Occipital lobe (tissue), 2 donors: Measurements from ENCODE around the gene GNG2. TPM values are rescaled to one million over a fixed set of nuclear protein-coding genes. Genes with fewer than 3 reads are reported as not detected.

Experiments
- DNase-seq: peaks from one replicate; lab custom pipeline; 2025; lab: John Stamatoyannopoulos, UW
- total RNA-seq: library from RNA; depleted of rRNA; stranded (reverse); fragments of >200 nt; gene quantifications from one replicate; pipeline ENCODE4 v1.2.3, GENCODE V29; 2014

Gene GNG2
- total RNA-seq, 1 donor from 2014 or later = 317 TPM

DNA sequence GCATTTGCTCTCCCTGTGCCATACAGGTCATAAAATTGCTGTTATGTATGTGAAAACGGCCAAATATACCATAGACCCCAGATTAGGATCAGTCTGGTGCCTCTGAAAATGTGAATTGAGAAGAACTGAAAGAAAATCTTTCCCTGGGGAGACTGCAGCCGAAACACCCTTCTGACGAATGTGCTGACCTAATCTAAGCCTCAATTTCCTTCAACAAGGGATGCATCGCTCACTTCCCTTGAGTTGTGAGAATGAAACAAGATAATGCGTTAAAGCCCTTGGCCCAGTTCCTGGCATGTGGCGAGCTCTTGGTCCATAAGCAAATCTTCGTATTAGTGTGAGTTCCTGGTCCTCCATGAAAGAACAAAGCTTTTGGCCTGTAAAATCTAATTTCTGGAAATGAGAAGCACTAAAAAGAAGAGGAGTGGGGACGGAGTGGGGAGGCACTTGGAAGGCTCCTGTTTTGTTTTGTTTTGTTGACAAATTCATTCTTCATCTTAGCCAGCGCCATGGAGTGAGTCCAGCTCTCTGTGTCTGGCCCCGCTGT lies 79.4 kb downstream of the GNG2 start:
- DNase-seq = no peak

DNA sequence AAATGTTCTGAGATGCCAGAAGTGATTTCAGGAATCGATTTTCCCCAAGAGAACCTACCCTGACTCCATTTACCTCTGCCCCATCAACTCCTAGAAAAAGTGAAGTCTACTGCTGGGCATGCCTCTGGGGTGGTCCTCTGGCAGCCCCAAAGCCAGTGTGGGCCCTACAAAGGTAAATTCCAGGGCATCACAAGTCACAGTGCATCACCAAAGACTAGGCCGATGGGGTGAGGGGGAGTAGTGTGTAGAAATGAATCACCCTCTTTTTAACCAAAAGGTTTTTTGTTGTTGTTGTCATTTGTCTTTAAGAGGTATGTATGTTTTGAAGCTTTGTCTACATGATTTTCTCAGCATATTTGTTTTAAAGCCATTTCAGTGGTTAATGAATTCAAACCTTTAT lies 82.6 kb downstream of the GNG2 start:
- no peak for DNase-seq

DNA sequence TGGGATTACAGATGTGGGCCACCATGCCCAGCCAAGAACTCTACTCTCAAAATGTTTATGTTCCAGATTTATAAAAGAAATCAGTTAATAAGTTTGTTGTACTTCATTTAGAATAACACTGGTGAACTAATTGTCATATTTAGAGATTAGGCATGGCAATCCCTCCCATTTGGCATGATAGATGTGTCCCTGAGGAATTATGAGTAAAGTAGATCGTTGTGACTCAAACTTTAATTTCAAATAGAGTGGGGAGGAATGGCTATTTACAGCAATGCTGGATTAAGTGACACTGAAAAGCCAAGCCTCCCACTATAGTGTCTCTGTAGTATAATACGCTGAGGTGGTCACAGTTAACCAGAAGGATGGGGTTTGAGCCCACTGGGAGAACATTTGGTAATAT lies 89.6 kb downstream of the GNG2 start:
- DNase-seq = no peak

DNA sequence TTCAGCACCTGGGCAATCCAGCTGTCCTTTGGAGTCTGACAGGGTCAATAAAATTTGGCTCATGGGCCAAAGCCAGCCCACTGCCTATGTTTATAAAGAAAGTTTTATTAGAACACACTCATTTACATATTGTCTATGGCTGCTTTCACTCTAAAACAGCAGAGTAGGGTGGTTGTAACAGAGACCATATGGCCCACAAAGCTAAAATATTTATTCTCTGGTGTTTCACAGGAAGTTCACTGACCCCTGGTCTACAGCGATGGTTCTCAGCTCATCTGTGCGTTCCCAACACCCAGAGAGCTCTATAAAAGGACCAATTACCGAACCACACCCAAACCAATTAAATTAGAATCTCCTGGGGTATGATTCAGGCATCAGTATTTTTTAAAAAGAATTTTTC lies 91.2 kb downstream of the GNG2 start:
- DNase-seq = no peak

DNA sequence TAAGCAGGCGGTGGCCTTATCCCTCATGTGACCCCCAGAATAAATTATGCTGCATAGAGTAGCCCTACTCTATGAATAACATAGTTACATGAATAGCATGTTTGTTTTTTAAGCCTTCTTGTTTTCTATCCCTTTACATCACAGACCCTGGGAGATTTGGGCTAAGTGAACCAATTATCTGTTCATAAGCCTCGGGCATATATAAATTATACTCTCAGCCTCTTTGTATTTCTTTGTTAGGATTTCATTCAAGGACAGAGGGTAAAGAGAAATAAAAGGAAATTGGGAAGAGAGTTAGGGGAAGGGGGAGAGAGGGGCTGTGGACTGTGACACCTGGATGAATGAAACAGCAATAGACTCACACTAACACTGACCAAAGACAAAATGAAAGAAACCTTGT lies 93.6 kb downstream of the GNG2 start:
- DNase-seq = no peak

DNA sequence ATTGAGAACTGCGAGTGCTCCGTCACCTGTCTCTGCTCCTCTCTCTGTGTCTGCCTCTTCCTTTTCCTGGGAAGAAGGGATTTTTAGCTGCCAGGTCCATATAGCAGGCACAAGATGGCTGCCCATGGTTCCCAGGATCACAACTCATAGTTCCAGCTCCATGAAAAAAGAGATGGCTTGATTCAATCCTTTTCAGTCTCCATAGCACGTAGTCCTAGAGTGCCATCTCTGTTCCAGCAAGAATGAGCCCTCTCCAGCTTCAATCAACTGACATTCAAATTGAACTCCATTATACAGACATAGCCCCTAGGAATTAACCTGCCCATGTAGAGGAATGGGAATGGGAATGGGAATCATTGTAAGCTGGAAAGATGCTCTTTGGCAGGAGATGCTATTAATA lies 94.2 kb downstream of the GNG2 start:
- no peak for DNase-seq

DNA sequence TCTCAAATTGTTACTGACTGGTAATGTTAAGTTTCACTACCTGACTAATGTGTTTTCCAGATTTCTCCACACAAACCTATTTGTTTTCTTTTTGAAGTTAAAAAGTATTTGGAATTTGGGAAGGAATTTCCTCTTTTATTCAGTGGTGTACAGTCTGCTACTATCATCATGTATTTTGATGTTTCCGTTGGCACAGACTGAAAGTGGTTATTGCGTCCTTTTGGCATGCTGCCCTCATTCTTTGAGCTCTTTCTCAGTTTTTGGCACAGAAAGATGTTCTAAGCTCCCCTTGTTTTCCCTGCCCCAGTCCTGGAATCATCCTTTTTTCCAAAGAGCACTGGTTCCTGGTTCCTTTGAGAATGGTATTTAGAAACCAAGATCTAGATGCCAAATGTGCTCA lies 97.5 kb downstream of the GNG2 start:
- DNase-seq = no peak

DNA sequence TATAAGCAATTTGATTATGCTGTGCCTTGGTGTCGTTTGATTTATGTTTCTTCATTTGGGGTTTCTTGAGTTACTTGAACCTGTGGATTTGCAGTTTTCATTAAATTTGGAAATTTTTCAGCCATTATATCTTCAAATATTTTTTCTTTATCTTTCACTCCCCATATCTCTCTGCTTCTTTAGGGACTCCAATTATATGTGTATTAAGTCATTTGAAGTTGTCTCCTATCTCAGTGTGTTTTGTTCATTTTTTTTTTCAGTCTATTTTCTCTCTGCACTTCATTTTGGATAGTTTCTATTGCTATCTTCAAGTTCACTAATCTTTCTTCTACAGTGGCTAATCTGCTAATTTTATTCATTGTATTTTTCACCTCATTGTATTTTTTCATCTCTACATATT lies 99.5 kb downstream of the GNG2 start:
- no peak for DNase-seq

DNA sequence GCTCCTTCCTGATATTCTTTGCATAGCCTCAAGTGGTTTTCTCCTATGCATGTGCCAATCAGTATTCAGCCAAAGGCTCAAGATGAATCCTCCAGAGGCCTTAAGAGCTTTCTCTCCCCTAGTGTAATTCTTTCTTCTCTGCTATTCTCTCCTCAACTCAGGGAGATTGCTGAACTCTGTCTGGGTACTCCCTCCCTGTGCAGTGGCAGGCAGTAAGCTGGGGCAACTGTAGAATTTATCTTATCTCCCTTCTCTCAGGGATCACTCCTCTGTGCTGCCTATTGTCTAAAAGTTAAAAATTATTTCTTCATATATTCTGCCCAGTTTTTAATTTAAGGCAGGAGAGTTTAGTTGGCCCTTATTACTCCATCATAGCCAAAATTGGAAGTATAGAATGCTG lies 100.5 kb downstream of the GNG2 start:
- no peak for DNase-seq

DNA sequence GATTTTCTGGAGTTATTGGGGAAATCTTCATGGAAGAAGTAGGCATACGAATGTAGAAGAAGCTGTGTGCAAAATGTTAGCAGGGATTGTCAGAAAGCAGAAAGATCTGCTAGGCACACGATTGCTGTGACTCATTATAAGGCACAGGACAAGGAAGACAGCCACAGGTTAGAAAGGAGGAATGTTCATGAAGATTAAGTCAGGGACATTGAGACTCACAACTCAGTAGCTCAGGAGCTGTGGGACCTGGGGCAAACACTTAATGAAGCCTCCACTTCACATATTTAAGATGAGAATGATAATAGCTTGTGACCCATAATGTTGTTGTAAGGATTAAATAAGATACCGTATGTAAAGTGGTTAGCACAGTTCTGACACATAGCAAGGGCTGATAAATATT lies 102.3 kb downstream of the GNG2 start:
- no peak for DNase-seq

DNA sequence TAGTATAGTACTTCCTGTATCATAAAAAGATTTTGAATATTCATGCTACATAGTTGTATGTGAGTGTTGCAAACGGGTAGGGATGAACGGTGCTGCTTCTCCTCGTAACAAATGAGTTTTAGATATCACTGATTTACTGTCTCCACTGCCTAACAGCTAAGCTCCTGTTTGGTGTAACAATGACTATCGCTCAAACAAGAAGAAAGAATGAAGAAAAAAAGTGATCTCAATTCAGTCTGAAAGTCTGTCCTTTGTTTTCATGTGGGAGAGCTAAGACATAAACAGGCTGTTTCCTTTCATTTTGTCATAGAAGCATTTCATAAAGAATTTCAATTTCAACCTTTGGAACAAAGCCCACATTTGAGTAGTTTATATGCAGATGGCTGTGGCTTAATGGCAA lies 102.9 kb downstream of the GNG2 start:
- DNase-seq = no peak

DNA sequence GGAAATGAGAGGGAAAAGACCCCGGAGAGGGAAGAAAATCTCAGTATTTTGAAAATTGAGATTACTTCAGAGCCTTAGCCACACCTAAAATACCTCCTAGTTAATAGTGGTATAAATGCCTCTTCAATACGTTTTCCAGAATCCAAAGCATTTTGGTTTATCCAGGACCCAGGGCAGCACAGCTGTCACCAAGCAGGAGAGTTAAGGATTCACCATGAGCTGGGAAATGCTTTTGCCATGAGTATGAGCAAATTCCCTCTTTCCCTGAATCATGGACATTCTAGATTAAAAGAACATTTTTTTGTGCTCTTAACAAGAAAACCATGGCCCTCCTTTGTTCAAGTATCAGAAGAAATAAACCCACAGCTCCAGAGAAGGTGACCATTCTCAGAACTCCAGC lies 107.1 kb downstream of the GNG2 start:
- DNase-seq = no peak

DNA sequence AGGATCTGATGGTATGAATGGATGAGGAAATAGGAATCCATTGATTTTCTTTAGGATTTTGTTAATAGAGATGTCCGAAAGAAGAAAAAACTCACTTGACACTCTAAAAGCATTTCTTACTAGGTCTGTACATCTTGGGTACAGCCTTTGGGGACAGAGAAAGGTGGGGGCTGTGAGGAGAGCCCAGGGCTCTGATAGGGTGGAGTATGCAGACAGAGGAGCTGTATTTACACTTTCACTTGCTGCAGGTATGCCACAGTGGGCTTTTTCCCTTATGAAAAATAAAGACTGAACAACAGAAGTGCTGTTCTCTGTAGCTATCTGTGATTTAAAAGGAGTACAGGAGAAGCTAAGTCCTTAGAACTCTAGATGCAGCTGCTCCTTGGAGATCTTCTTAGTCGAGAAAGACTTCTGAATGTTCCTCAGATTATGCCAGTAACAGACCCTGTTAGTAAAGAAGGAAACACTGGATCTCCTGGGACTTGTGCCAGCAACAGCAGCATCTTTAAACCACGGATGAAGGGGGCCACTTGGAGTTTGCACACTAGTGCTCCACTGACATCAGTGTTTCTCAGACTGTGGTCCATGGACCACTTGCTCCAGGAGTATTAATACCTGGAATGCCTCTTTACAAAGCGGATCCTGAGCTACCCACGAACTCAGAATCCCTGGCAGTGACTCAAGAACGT lies 109.6 kb downstream of the GNG2 start:
- no peak for DNase-seq

DNA sequence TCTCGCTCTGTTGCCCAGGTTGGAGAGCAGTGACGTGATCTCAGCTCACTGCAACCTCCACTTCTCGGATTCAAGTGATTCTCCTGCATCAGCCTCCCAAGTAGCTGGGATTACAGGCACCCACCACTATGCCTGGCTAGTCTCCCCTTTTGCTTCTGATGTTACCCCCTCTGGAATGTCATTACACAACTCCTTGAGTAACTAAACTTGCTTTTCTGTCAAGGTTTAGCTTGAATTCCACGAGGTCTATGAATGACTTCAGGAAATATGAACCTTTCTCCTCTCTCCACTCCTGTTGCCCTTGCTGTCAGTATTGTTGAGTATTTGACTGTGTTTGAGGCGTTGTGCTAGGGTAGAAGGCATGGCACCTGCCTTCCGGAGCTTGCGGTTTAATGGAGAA lies 112.2 kb downstream of the GNG2 start:
- DNase-seq = no peak

DNA sequence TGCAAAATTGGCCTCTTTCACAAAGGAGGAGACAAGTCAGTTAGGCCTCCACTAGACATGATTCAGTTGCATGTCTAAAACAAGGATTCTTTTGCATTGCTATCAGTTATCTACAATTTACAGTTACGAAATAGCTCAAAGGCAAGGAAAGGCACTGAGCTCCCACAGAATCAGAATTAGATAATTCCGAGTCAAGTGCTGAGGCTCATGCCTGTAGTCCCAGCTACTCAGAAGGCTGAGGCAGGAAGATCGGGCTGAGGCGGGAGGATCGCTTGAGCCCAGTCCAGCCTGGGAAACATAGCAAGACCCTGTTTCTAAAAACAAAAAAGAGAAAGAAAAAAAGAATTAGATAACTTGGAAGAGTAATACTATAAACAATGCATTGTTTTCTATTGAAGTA lies 116.7 kb downstream of the GNG2 start:
- DNase-seq = no peak

DNA sequence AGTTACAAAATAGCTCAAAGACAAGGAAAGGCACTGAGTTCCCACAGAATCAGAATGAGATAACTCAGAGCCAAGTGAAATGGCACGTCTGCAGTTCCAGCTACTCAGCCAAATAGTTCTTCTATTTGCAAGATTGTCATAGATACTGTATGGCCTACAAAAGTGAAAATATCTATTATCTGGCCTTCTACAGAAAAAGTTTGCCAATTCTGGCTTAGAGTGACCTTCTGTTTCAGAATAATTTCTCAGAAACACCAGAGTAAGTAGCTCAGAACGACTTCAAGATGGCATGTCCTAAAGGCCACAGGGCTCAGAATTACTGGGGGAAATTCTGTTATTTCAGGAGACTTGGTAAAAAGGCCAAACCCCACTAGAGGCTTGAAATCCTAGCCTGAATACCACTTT lies 118.3 kb downstream of the GNG2 start:
- DNase-seq = no peak

DNA sequence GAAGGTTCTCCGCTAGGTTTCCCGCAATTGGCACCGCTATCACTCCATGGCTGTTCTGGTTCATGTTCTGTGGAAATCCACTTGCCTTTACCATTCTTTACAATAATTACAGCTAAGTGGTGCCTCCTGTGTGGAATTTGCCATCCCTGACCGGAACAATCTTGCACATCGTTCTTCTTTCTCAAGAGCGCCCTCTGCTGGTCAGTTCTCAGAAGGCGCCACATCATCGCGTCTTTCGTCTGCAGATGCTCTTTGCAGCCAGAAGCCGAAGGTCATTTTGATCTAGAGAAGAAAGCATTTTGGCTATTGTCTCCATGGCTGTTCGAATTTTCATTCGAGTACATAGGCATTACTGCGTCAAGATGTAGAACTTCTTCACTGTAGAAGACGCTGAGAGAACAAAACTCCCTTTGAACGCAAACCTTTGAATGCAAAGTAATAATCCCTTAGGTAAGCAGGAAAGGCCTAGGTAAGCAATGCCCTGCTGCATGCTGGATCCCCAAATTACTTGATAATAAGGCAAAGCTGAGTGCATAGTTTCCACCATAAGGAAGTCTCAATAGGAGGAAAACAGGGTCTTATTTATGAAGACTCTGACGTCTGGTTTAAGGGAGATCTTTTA lies 118.8 kb downstream of the GNG2 start:
- DNase-seq = peak; percentile 48

DNA sequence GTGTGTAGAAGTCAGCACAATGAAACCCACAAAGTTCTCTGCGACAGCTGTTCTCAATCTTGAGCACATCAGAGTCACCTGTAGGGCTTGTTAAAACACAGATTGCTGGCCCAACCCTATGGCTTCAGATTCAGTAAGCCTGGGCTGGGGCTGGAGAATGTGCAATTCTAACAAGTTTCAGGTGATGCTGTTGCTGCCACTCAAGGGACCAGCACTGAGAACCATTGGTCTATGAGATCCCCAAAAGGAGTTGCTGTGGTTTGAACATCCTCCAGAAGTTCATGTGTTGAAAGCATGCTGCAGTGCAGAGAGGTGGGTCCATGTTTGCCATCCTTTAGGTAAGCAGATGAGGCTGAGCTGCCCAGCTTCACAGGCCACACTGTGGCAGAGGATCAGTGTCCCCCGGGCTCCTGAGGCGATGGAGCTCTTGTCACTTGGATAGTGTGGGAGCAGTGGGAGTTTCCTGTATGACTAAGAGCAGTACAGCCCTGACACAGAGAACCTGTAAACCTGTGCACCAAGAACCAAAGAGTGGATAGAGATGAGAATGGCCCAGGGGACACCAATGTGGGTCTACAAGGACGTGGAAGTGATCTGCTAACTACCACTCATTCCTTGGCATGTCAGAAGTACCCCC lies 120.9 kb downstream of the GNG2 start:
- DNase-seq = no peak

DNA sequence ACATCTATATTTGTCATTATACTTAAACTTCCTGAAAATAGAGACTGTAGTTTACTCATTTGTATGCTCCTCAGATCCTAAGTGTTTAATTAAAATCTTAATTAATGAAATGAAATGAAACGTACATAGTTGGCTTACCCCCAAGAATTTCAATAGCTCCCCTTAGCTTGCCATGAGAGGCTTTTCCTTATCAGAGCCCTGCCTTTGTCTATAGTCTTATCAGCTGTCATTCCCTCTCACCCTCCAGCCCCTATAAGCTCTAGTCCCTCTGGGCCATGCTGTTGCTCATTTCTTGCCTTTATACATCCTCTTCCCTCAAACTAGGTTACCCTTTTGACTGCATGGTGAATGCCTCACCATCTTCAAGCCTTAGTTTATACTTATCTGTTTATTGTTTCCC lies 127.8 kb downstream of the GNG2 start:
- DNase-seq = no peak

DNA sequence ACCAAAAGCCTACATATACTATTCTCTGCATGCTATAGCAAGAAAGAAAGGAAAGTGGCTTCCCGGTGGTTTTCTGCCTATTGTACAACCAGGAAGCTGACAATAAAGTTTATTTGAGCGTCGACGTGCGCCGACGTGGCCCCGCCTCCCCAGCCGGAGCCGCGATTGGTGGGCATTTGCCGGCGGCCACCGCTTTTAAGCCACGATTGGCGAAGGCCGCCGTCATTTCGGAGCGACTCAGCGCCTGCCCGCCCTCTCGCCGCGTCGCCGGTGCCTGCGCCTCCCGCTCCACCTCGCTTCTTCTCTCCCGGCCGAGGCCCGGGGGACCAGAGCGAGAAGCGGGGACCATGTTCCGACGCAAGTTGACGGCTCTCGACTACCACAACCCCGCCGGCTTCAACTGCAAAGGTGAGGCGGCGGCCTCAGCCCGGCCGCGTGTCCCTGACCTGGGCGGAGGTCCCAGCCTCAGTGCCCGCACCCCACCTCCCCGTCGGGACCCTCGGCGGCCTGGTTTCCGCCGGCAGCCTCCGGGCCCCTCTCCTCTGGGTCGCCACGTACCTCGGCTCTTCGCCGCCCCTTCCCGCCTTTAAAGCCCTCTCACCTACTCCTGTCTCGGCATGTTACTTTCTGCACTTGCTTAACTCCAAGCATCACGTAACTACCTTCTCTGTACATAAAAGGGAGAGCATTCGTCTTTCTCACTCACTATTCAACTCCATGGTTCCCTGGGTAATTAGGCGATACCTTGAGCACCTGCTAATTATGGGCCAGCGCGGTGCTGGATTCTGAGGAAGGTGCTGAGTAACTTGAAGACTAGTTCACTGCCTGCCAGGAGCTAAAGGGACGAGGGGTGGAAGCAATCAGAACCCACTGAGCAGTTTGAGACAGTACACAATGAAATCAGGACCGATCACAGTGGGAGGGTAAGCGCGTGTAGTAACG lies 129.2 kb downstream of the GNG2 start, which contains the start of gene RTRAF:
Gene RTRAF, plus strand, starts transcription at position 254 of the 942 bp plus-strand sequence. Its CDS starts 94 bp downstream, at position 348.
- peak; percentile 88 for DNase-seq

DNA sequence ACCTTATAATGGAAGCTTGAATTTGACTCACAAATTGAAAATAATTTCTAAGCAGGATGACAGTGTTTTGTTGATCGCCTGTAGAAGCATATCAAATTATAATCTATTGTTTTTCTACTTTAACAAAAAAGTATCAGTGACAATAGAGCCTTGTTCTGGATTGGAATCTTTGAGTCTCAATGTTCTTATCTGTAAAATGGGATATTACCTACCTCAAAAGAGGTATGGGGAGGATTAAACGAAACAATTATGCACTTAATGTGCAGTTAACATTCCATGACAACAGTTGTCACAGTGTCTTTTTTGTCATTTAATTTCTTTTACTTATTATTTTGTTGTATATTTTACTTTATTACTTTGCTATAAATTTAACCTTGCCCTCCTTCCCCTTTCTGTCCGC lies 130.1 kb downstream of the GNG2 start:
- no peak for DNase-seq
